Measurements from ENCODE around the gene CASK. TPM values are rescaled to one million over a fixed set of nuclear protein-coding genes. Genes with fewer than 3 reads are reported as not detected.

Gene CASK
- total and polyA plus RNA-seq, 2 donors (not counting 1 experiment from before 2014, with no cell fraction given): 27.4 to 78.3 TPM

GRCh38 chrX:41922431-41923151 is 763 bp downstream of the CASK start:
- peak overlapping the region; percentile 66 for H3K9ac ChIP-seq (ENCODE audit: insufficient read depth, low read length)
- TF ChIP-seq EZH2 (IDR thresholded peaks at IDR 0.05; ENCODE audit: low read length, missing control alignments) (no peak), CTCF (conservative IDR thresholded peaks at IDR 0.05 in 1 of 2, IDR thresholded peaks at IDR 0.05 in 1 of 2; ENCODE audit: low read depth in 1 of 2, low read length in 2 of 2) (no peak)
- H3K4me3 ChIP-seq (replicated peaks in 1 of 4; ENCODE audit: control extremely low read depth in 1 of 4, insufficient read depth in 1 of 4, low read depth in 3 of 4, low read length in 4 of 4): peak overlapping the region; percentile 70 to 93 (median 74)
- H3K4me2 ChIP-seq (ENCODE audit: extremely low read depth, insufficient read depth, low read length): peak overlapping the region; percentile 67
- peak; percentile 10 to 12 for DNase-seq (ENCODE audit: low read depth in 2 of 2)
- H3K36me3 ChIP-seq (ENCODE audit: control insufficient read depth, insufficient read depth, low read length): no peaks in the 10 kb centered on the region
- no peaks in the 10 kb centered on the region for H3K9me3 ChIP-seq (ENCODE audit: control insufficient read depth, insufficient read depth, low read depth, low read length)
- peak overlapping the region; percentile 66 for H3K27ac ChIP-seq (ENCODE audit: insufficient read depth, low read length)
- no peaks in the 10 kb centered on the region for H3K27me3 ChIP-seq (ENCODE audit: control insufficient read depth, insufficient read depth, low read length)
- H2AFZ ChIP-seq (ENCODE audit: low read length): peak overlapping the region; percentile 59
- peaks cover 30% of the 10 kb centered on the region for H3K79me2 ChIP-seq (ENCODE audit: control insufficient read depth, insufficient read depth, low read length)
- H3K4me1 ChIP-seq (ENCODE audit: control insufficient read depth, extremely low read depth, insufficient read depth, low read length): no peaks in the 10 kb centered on the region
- H4K20me1 ChIP-seq (ENCODE audit: control insufficient read depth, extremely low read depth, insufficient read depth, low read length): no peaks in the 10 kb centered on the region

GRCh38 chrX:41921492-41922430 is 1.6 kb downstream of the CASK start:
- Histone ChIP-seq H3K4me3 (replicated peaks in 1 of 4; ENCODE audit: control extremely low read depth in 1 of 4, insufficient read depth in 1 of 4, low read depth in 3 of 4, low read length in 4 of 4) (peak overlapping the region; percentile 70 to 93 (median 74)), H3K79me2 (ENCODE audit: control insufficient read depth, insufficient read depth, low read length) (peaks cover 31% of the 10 kb centered on the region), H3K9ac (ENCODE audit: insufficient read depth, low read length) (no peak overlapping the region), H4K20me1 (ENCODE audit: control insufficient read depth, extremely low read depth, insufficient read depth, low read length) (no peaks in the 10 kb centered on the region), H3K27ac (ENCODE audit: insufficient read depth, low read length) (peak overlapping the region; percentile 66), H3K4me2 (ENCODE audit: extremely low read depth, insufficient read depth, low read length) (peak overlapping the region; percentile 67), H3K4me1 (ENCODE audit: control insufficient read depth, extremely low read depth, insufficient read depth, low read length) (no peaks in the 10 kb centered on the region), H3K9me3 (ENCODE audit: control insufficient read depth, insufficient read depth, low read depth, low read length) (no peaks in the 10 kb centered on the region), H2AFZ (ENCODE audit: low read length) (no peak overlapping the region), H3K27me3 (ENCODE audit: control insufficient read depth, insufficient read depth, low read length) (no peaks in the 10 kb centered on the region), H3K36me3 (ENCODE audit: control insufficient read depth, insufficient read depth, low read length) (no peaks in the 10 kb centered on the region)
- TF ChIP-seq EZH2 (IDR thresholded peaks at IDR 0.05; ENCODE audit: low read length, missing control alignments): no peak
- no peak for TF ChIP-seq CTCF (conservative IDR thresholded peaks at IDR 0.05 in 1 of 2, IDR thresholded peaks at IDR 0.05 in 1 of 2; ENCODE audit: low read depth in 1 of 2, low read length in 2 of 2)
- DNase-seq (ENCODE audit: low read depth in 2 of 2): peak; percentile 39 to 75

- Histone ChIP-seq H3K27me3 (ENCODE audit: control insufficient read depth, insufficient read depth, low read length) (no peaks in the 10 kb centered on the region), H3K36me3 (ENCODE audit: control insufficient read depth, insufficient read depth, low read length) (no peaks in the 10 kb centered on the region), H2AFZ (ENCODE audit: low read length) (no peak overlapping the region), H4K20me1 (ENCODE audit: control insufficient read depth, extremely low read depth, insufficient read depth, low read length) (no peaks in the 10 kb centered on the region), H3K4me3 (replicated peaks in 1 of 4; ENCODE audit: control extremely low read depth in 1 of 4, insufficient read depth in 1 of 4, low read depth in 3 of 4, low read length in 4 of 4) (no peak overlapping the region), H3K4me2 (ENCODE audit: extremely low read depth, insufficient read depth, low read length) (no peak overlapping the region), H3K4me1 (ENCODE audit: control insufficient read depth, extremely low read depth, insufficient read depth, low read length) (no peaks in the 10 kb centered on the region), H3K79me2 (ENCODE audit: control insufficient read depth, insufficient read depth, low read length) (peaks cover 34% of the 10 kb centered on the region), H3K9me3 (ENCODE audit: control insufficient read depth, insufficient read depth, low read depth, low read length) (no peaks in the 10 kb centered on the region), H3K27ac (ENCODE audit: insufficient read depth, low read length) (no peak overlapping the region), H3K9ac (ENCODE audit: insufficient read depth, low read length) (no peak overlapping the region)
- TF ChIP-seq CTCF (conservative IDR thresholded peaks at IDR 0.05 in 1 of 2, IDR thresholded peaks at IDR 0.05 in 1 of 2; ENCODE audit: low read depth in 1 of 2, low read length in 2 of 2): no peak
- TF ChIP-seq EZH2 (IDR thresholded peaks at IDR 0.05; ENCODE audit: low read length, missing control alignments): no peak
- no peak for DNase-seq (ENCODE audit: low read depth in 2 of 2)
Observed at GRCh38 chrX:41919870-41920269, 3.5 kb downstream of the CASK start.

Measured in fibroblast of lung (primary cell).